Karpas-422 (cell line): ENCODE results near the gene PRAME. TPM values are rescaled to one million over a fixed set of nuclear protein-coding genes. Genes with fewer than 3 reads are reported as not detected.

ENCODE experiments used
- DNase-seq: peaks from one replicate; pipeline ENCODE4 v3.0.0-alpha.2; 2015
- H2AFZ ChIP-seq: fragments of 200-600 bp; sonication (generic); 2 replicates; pipeline ENCODE4 v1.6.1; 2014; ENCODE audit warnings: antibody characterized with exemption, low read length, mixed read lengths
- H3K27ac ChIP-seq: fragments of 200-600 bp; sonication (generic); 2 replicates; pipeline ENCODE4 v1.5.1; 2014; ENCODE audit warnings: mild to moderate bottlenecking, low read length, moderate library complexity
- H3K27me3 ChIP-seq: fragments of 200-600 bp; sonication (generic); 2 replicates; pipeline ENCODE4 v1.6.1; 2014; ENCODE audit warnings: low read length, mixed read lengths
- H3K36me3 ChIP-seq: fragments of 200-600 bp; sonication (generic); 2 replicates; pipeline ENCODE4 v1.6.1; 2014; ENCODE audit warnings: low read length, mixed read lengths; ENCODE audit not compliant: insufficient read depth
- H3K4me1 ChIP-seq: fragments of 200-600 bp; sonication (generic); 2 replicates; pipeline ENCODE4 v1.6.1; 2014; ENCODE audit warnings: mild to moderate bottlenecking, low read length, mixed read lengths
- H3K4me2 ChIP-seq: fragments of 200-600 bp; sonication (generic); 2 replicates; pipeline ENCODE4 v1.6.1; 2014; ENCODE audit warnings: low read length, low read depth, mild to moderate bottlenecking; ENCODE audit not compliant: poor library complexity, severe bottlenecking
- H3K4me3 ChIP-seq: fragments of 200-600 bp; sonication (generic); 2 replicates; pipeline ENCODE4 v1.5.1; 2014; ENCODE audit warnings: mild to moderate bottlenecking, antibody characterized with exemption, low read length, mixed read lengths
- H3K79me2 ChIP-seq: fragments of 200-600 bp; sonication (generic); 2 replicates; pipeline ENCODE4 v1.6.1; 2014; ENCODE audit warnings: mild to moderate bottlenecking, low read length, mixed read lengths
- H3K9ac ChIP-seq: fragments of 200-600 bp; sonication (generic); 2 replicates; pipeline ENCODE4 v1.6.0; 2014; ENCODE audit warnings: low read length
- H3K9me2 ChIP-seq: fragments of 200-600 bp; sonication (generic), shearing (Covaris generic); replicated peaks from 2 replicates; pipeline ENCODE4 v1.6.0; 2014; ENCODE audit warnings: mild to moderate bottlenecking, low read length, moderate library complexity; ENCODE audit not compliant: insufficient read depth
- H3K9me3 ChIP-seq: fragments of 300-700, 200-600 bp; sonication (generic); 2 replicates; pipeline ENCODE4 v1.6.1; 2014; ENCODE audit warnings: low read length, mixed read lengths
- H4K20me1 ChIP-seq: fragments of 200-600 bp; sonication (generic); 2 replicates; pipeline ENCODE4 v1.6.1; 2014; ENCODE audit warnings: mild to moderate bottlenecking, antibody characterized with exemption, low read length, low read depth; ENCODE audit not compliant: insufficient read depth
- total RNA-seq: library from RNA; depleted of rRNA; stranded (reverse); fragments of >200 nt; shearing (Covaris generic); gene quantifications from 2 replicates; pipeline ENCODE4 v1.2.3, GENCODE V29; 2014; ENCODE audit warnings: low replicate concordance

Gene PRAME
- total RNA-seq, 1 experiment from 2014 or later: 4.9 TPM

DNA sequence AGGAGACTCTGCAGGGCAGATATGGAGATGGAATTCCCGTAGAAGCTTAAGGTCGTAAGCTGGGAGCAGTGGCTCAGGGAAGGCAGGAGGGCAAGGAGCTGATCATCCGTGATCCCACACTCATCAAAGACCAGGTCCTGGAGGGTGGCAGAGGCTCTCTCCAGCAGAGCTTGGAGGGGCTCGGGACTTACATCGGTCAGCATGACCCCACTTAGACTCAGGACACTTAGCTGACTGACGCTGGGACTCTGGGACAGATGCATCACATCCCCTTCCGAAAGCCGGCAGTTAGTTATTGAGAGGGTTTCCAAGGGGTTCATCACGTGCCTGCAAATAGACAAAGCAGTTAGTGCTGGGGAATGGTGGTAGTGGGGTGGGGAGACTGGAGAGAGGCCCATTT, 10.7 kb downstream of the PRAME start:
- H3K9me3 ChIP-seq: no peaks in the 10 kb centered on the region
- no peak overlapping the region for H2AFZ ChIP-seq
- no peaks in the 10 kb centered on the region for H3K36me3 ChIP-seq
- no peak overlapping the region for H3K27ac ChIP-seq
- no peaks in the 10 kb centered on the region for H3K9me2 ChIP-seq
- no peaks in the 10 kb centered on the region for H4K20me1 ChIP-seq
- H3K9ac ChIP-seq: no peak overlapping the region
- H3K4me3 ChIP-seq: no peak overlapping the region
- no peak overlapping the region for H3K4me2 ChIP-seq
- DNase-seq: no peak
- no peaks in the 10 kb centered on the region for H3K4me1 ChIP-seq
- H3K79me2 ChIP-seq: no peaks in the 10 kb centered on the region
- no peaks in the 10 kb centered on the region for H3K27me3 ChIP-seq

- H3K36me3 ChIP-seq: no peaks in the 10 kb centered on the region
- no peaks in the 10 kb centered on the region for H3K27me3 ChIP-seq
- no peak for DNase-seq
- H3K4me1 ChIP-seq: no peaks in the 10 kb centered on the region
- H2AFZ ChIP-seq: no peak overlapping the region
- no peaks in the 10 kb centered on the region for H3K9me2 ChIP-seq
- H3K4me3 ChIP-seq: no peak overlapping the region
- H4K20me1 ChIP-seq: no peaks in the 10 kb centered on the region
- no peak overlapping the region for H3K4me2 ChIP-seq
- H3K27ac ChIP-seq: no peak overlapping the region
- H3K9ac ChIP-seq: no peak overlapping the region
- H3K9me3 ChIP-seq: no peaks in the 10 kb centered on the region
- H3K79me2 ChIP-seq: no peaks in the 10 kb centered on the region
These were observed 11.3 kb downstream of the PRAME start for GRCh38 chr22:22547692-22548300.

DNA sequence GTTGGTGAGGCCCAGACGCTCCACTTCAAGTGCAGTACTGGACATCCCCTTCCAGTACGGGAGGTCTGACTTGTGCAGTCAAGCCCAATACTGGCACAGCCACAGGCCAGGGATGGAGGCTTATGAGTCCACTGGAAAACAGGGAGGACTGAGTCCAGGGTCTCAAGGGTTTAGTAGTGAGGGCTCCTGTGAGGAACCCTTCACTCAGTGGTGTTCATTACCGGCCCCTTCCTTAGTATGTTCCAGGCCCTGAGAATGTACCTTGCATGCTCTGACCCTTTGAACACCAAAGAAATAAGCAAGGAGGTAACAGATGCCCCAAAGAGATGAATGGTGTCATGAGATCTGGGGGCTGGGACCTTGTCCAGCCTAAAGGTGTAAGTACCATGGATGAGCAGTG, 11.8 kb downstream of the PRAME start:
- Histone ChIP-seq H3K27me3 (no peaks in the 10 kb centered on the region), H3K4me1 (no peaks in the 10 kb centered on the region), H3K4me2 (no peak overlapping the region), H3K9me3 (no peaks in the 10 kb centered on the region), H3K9ac (no peak overlapping the region), H2AFZ (no peak overlapping the region), H3K27ac (no peak overlapping the region), H3K4me3 (no peak overlapping the region), H3K9me2 (no peaks in the 10 kb centered on the region), H3K36me3 (no peaks in the 10 kb centered on the region), H4K20me1 (no peaks in the 10 kb centered on the region), H3K79me2 (no peaks in the 10 kb centered on the region)
- no peak for DNase-seq

DNA sequence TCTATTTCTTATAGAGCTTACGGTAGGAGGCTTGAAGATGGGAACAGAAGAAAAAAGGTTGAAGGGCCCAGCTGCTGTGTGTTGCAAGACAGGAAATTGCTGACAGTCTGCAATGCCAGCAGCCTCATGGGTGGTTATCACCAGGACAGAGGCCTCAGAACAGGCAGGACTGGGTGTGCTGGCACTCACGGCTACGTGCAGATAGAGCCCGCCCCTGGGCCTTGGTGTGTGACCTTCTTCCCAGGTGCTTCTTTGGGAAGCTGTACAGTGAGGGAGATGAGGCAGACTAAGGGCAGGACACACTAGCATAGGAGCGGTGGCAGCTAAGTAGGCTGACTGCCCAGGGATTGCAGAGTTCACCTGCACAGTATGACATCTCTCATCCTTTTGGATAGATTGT, 12.6 kb downstream of the PRAME start:
- H3K4me3 ChIP-seq: no peak overlapping the region
- H3K27me3 ChIP-seq: no peaks in the 10 kb centered on the region
- no peak overlapping the region for H3K4me2 ChIP-seq
- no peaks in the 10 kb centered on the region for H3K9me2 ChIP-seq
- no peaks in the 10 kb centered on the region for H4K20me1 ChIP-seq
- DNase-seq: no peak
- no peaks in the 10 kb centered on the region for H3K4me1 ChIP-seq
- H3K9ac ChIP-seq: no peak overlapping the region
- no peaks in the 10 kb centered on the region for H3K36me3 ChIP-seq
- no peak overlapping the region for H3K27ac ChIP-seq
- no peaks in the 10 kb centered on the region for H3K9me3 ChIP-seq
- no peaks in the 10 kb centered on the region for H3K79me2 ChIP-seq
- no peak overlapping the region for H2AFZ ChIP-seq

GRCh38 chr22:22545084-22545483, 14.0 kb downstream of the PRAME start:
- H4K20me1 ChIP-seq: no peaks in the 10 kb centered on the region
- no peaks in the 10 kb centered on the region for H3K36me3 ChIP-seq
- no peaks in the 10 kb centered on the region for H3K9me2 ChIP-seq
- H3K27me3 ChIP-seq: no peaks in the 10 kb centered on the region
- H3K79me2 ChIP-seq: no peaks in the 10 kb centered on the region
- no peaks in the 10 kb centered on the region for H3K9me3 ChIP-seq
- no peaks in the 10 kb centered on the region for H3K4me1 ChIP-seq
- no peak overlapping the region for H3K4me2 ChIP-seq
- H3K9ac ChIP-seq: no peak overlapping the region
- H3K27ac ChIP-seq: no peak overlapping the region
- no peak overlapping the region for H3K4me3 ChIP-seq
- no peak overlapping the region for H2AFZ ChIP-seq
- DNase-seq: no peak

DNA sequence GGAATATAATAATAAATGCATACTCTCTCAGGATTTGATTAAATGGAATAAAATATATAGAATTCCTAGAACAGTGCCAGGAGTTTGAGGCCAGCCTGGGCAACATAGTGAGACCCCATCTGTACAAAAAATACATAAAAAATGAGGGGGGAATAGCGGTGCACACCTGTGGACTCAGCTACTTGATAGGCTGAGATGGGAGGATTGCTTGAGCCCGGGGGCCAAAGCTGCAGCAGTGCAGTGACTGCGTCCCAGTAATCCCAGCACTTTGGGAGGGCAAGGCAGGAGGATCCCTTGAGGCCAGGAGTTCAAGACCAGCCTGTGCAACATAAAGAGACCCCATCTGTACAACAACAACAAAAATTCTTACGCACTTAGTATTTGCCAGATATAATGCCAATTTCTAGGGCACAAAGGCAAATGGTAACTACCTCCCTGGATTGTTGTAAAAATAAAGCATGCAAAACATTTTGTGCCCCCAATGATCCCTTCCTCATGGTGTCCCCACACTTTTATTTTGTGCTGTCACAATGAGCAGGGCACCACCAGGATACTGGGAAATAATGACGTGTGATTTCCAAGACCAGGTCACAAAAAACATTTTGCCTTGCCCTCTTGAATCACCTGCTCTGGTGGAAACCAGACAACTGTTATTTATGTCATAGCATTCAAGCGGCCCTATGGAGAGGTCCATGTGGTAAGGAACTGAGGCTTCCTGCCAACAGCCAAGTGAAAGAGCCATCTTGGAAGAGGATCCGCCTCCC, 20.7 kb downstream of the PRAME start:
- no peaks in the 10 kb centered on the region for H3K9me3 ChIP-seq
- no peak overlapping the region for H2AFZ ChIP-seq
- H4K20me1 ChIP-seq: no peaks in the 10 kb centered on the region
- no peaks in the 10 kb centered on the region for H3K9me2 ChIP-seq
- H3K27ac ChIP-seq: no peak overlapping the region
- no peaks in the 10 kb centered on the region for H3K79me2 ChIP-seq
- no peaks in the 10 kb centered on the region for H3K36me3 ChIP-seq
- H3K4me3 ChIP-seq: no peak overlapping the region
- H3K4me1 ChIP-seq: no peaks in the 10 kb centered on the region
- H3K27me3 ChIP-seq: no peaks in the 10 kb centered on the region
- no peak overlapping the region for H3K4me2 ChIP-seq
- DNase-seq: no peak
- no peak overlapping the region for H3K9ac ChIP-seq

- DNase-seq: no peak
- H3K9ac ChIP-seq: no peak overlapping the region
- no peaks in the 10 kb centered on the region for H3K9me2 ChIP-seq
- no peaks in the 10 kb centered on the region for H3K9me3 ChIP-seq
- H4K20me1 ChIP-seq: no peaks in the 10 kb centered on the region
- H2AFZ ChIP-seq: no peak overlapping the region
- no peaks in the 10 kb centered on the region for H3K4me1 ChIP-seq
- no peaks in the 10 kb centered on the region for H3K27me3 ChIP-seq
- H3K27ac ChIP-seq: no peak overlapping the region
- no peak overlapping the region for H3K4me3 ChIP-seq
- no peaks in the 10 kb centered on the region for H3K79me2 ChIP-seq
- H3K4me2 ChIP-seq: no peak overlapping the region
- H3K36me3 ChIP-seq: no peaks in the 10 kb centered on the region
These were observed 22.1 kb downstream of the PRAME start for GRCh38 chr22:22536916-22537315.

DNA sequence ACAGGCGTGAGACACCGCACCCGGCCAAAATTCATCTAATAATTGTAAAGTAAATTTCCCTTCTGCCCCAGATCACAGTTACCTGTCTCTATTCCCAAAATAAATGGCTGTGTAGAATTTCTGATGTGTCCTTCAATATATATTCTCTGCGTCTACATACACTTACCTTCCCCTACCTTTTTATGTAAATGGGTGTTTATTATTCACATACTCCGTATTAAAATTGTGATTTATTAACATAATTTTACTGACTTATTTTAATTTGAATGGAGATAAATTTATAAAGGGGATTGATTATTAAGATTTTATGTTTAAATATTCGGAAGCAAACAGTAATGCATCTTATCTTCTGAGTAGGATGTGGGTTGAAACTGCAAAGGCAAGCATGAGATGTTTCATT, 22.6 kb downstream of the PRAME start:
- no peaks in the 10 kb centered on the region for H3K36me3 ChIP-seq
- H3K9me3 ChIP-seq: no peaks in the 10 kb centered on the region
- no peak for DNase-seq
- H3K27me3 ChIP-seq: no peaks in the 10 kb centered on the region
- no peaks in the 10 kb centered on the region for H3K4me1 ChIP-seq
- no peaks in the 10 kb centered on the region for H4K20me1 ChIP-seq
- H2AFZ ChIP-seq: no peak overlapping the region
- H3K4me2 ChIP-seq: no peak overlapping the region
- H3K4me3 ChIP-seq: no peak overlapping the region
- no peaks in the 10 kb centered on the region for H3K79me2 ChIP-seq
- no peak overlapping the region for H3K9ac ChIP-seq
- H3K9me2 ChIP-seq: no peaks in the 10 kb centered on the region
- no peak overlapping the region for H3K27ac ChIP-seq
